Cardiac fibroblast (primary cell): Measurements from ENCODE around the gene STEAP4.

Experiments
- DNase-seq, 2 donors: peaks; one replicate each; pipeline versions ENCODE4 v3.0.0 to v3.0.0-alpha.2; 2010; ENCODE audit warnings: low read depth in 2 of 2
- H3K4me3 ChIP-seq, 2 donors: replicated peaks in 1 of 2; 1 replicate in 1 of 2; 2 replicates in 1 of 2; pipeline ENCODE4 v1.5.1; 2011; ENCODE audit warnings: low read depth in 2 of 2, low read length in 2 of 2, mild to moderate bottlenecking in 2 of 2, moderate library complexity in 1 of 2
- TF ChIP-seq, protein P1 (sequence below): IDR thresholded peaks from one replicate; pipeline ENCODE4 v1.5.1; 2011; ENCODE audit warnings: low read depth, mild to moderate bottlenecking, low read length, inconsistent platforms

Gene STEAP4

DNA sequence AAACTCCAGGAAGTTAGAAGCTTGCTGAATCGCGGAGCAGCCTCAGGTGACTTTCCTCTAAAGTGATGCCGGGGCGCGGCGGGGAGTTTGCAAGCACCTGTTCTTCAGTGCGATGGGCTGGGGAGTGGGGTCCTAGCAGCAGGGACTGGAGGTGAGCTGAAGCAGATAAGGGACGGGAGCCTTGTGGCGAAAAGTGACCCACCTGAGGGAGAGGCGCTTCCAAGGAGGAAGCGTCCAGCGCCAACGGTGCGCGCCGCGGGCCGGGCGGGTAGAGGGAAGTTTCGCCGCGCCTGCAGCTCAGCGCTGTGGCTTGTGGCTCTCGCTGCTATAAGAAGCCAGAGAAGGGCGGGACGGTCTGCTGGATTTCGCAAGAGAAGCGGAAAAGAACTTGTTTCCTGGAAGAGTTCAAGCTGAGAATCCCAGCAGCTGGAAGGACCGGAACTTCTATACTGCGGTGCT lies at the start of gene STEAP4:
STEAP4 (minus strand) TSS at position 305 of the 459 bp plus-strand sequence. CDS start 22,625 bp downstream, outside the sequence.
- TF ChIP-seq, protein P1, sequence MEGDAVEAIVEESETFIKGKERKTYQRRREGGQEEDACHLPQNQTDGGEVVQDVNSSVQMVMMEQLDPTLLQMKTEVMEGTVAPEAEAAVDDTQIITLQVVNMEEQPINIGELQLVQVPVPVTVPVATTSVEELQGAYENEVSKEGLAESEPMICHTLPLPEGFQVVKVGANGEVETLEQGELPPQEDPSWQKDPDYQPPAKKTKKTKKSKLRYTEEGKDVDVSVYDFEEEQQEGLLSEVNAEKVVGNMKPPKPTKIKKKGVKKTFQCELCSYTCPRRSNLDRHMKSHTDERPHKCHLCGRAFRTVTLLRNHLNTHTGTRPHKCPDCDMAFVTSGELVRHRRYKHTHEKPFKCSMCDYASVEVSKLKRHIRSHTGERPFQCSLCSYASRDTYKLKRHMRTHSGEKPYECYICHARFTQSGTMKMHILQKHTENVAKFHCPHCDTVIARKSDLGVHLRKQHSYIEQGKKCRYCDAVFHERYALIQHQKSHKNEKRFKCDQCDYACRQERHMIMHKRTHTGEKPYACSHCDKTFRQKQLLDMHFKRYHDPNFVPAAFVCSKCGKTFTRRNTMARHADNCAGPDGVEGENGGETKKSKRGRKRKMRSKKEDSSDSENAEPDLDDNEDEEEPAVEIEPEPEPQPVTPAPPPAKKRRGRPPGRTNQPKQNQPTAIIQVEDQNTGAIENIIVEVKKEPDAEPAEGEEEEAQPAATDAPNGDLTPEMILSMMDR = no peak
- peak; percentile 72 to 89 for DNase-seq
- H3K4me3 ChIP-seq = peak within 1 kb of the TSS; percentile 22 to 28

DNA sequence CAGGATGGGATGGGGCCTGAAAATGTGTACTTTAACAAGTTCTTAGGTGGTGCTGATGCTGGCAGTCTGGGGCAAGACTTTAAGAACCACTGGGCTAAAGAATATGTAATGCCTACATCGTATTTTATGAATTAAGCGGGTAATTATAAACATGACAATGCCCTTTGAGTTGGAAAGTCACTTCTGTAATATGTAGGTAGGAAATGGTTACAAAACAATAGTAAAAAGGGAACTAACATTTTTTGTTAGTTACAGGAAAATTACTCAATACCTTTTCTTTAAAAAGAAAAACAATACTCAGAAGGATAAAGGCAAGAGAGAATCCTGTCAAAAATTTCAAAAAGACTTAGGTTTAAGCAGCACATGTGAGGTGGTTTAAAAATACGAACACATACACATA lies 48.3 kb upstream of the STEAP4 start:
- TF ChIP-seq, protein P1 = no peak
- H3K4me3 ChIP-seq = no peak overlapping the region
- no peak for DNase-seq

DNA sequence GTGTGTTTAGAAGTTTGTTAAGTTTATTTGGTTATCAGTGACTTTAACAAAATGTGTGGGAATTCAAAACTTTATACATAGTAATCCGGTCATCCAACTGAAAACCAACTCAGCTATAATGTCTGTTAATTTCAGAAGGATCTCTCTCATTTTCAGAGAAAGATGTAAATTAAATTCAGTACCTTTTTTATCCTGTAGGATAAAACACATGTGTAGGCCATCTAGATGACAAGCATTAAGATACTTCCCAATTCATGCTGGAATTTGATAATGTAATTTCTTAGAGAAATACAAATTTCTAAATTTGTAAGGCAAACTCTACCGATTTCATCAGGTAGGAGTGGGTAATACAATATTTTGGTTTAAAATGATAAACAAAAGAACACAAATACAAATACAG lies 43.4 kb upstream of the STEAP4 start:
- H3K4me3 ChIP-seq = no peak overlapping the region
- DNase-seq = no peak
- TF ChIP-seq, protein P1 = no peak

DNA sequence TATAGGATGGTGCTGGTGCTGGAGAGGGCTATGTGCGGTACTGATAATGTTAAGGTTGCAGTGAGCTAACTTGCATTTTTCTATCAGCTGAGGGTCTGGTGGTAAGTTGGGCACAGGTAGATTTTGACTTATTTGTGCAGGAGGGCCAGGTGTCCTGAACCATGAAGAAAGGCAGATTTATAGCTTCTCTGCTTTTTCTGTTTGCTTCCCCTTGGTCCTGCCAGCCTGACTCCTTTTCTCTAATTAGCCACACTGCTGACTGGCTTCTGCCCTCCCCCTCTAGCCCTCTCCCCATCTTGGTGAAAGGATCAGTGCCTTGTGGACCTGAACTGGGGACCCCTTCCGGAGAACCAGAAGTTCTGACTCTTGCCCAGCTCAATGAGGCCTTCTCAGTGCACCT lies 40.8 kb upstream of the STEAP4 start:
- H3K4me3 ChIP-seq = no peak overlapping the region
- DNase-seq = no peak
- TF ChIP-seq, protein P1 = no peak

DNA sequence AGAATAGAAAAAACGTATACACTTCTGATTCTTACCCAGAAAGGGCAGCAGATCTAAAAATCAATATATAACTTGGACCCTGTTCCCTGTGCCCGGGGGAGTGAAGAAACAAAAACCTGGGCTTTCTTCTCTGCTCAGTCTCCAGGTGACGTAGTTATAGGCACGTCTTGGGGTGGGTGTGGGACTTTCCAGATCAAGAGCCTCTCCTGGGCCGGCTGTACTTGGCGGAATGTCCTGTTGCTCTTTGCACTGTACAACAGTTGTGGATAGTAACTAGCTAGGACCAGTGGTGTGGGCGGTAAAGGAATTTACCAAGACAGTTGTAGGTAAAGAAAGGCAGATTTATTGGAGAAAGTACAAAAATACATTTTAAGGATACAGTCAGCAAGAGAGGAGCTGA lies 40.4 kb upstream of the STEAP4 start:
- TF ChIP-seq, protein P1 = no peak
- no peak overlapping the region for H3K4me3 ChIP-seq
- no peak for DNase-seq

DNA sequence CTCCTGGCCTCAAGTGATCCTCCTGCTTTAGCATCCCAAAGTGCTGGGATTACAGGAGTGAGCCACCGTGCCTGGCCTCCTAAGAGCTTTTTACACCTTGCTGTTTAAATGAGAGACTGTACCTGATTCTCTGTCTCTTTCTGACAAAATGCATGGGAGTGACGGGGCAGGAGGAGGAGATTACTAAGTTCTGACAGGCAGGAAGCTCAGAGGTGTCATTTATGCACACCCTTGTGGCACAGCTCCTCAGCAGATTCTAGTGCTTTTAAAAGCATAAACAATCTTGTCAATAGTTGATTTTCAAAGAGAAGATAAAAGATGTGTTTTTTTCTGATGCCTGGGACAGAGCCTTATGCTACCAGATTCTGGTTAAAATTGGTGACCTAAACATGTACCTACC lies 39.7 kb upstream of the STEAP4 start:
- TF ChIP-seq, protein P1 = no peak
- no peak overlapping the region for H3K4me3 ChIP-seq
- no peak for DNase-seq
